Astrocyte of the hippocampus (primary cell): ENCODE results near the gene VEPH1.

Source experiments
- DNase-seq: peaks from one replicate; pipeline ENCODE4 v3.0.0; 2011; ENCODE audit warnings: low read depth, low spot score

VEPH1 gene

DNA sequence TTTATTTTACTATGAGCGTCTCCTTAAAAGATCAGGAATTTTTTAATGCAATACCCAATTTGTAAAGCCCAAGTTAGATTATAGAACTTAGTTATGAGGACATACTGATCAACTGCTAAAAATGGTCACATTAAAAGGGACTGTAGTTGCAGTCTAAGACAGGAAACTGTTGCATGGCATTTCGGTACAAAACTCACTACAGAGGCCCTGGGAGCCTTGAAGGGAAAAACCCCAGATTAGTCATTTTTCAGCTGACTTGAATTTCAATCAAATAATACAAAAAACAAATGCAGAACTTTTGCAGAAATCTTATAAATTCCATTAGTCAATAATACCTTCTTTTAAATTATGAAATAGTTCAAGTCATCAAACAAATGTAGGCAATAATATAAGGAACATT is 73.5 kb downstream of the VEPH1 start:
- DNase-seq: peak; percentile 31

DNA sequence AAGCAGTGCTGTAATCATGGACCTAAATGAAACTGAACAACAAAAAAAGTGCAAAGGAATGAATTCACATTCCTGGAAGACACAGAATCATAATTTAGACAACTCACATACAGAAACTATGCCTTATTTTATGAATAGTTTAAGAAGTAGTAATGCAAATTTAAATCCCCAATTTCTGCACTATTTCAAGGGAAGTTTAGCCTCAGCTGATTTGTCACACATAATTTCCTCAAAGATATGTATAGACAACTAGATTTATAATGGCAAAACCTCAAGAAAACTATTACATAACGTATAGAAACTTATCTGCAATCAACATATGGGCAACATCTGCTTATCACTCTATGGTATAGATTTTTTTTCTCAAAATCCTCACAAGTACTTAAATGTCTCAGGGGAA is 74.4 kb downstream of the VEPH1 start:
- DNase-seq: no peak

DNA sequence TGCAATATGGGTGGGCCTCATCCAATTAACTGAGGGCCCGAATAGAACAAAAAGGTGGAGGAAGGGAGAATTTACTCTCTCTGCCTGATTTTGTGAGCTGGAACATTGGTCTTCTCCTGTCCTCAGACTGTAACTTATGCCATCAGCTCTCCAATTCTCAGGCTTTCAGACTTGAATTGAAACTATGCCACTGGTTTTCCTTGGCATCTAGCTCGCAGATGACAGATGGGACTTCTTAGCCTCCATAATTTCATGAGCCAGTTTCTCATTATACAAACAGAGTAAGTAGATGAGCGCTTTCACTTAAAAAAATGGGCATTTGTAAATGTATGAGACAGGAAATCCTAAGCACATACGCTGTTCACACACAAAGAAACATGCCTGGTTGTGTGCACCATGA is 75.3 kb downstream of the VEPH1 start:
- DNase-seq: no peak

DNA sequence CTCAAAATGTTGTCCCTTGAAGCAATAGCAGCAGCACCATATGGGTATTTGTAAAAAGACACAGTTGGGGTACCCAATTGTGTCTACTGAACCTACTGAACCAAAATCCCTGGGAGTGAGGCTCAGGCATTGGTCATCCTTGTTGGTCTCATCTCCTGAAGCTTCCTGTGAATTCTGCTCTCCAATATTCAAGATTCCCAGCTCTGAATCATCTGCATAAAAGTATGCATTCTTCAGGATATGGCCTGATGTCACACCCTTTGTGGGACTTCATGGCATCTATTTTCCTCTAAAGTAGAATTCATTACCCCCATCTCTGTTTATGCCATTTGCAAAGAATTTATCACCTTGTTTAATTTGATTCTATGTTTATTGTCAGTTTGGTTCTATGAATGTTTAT is 79.9 kb downstream of the VEPH1 start:
- DNase-seq: no peak

DNA sequence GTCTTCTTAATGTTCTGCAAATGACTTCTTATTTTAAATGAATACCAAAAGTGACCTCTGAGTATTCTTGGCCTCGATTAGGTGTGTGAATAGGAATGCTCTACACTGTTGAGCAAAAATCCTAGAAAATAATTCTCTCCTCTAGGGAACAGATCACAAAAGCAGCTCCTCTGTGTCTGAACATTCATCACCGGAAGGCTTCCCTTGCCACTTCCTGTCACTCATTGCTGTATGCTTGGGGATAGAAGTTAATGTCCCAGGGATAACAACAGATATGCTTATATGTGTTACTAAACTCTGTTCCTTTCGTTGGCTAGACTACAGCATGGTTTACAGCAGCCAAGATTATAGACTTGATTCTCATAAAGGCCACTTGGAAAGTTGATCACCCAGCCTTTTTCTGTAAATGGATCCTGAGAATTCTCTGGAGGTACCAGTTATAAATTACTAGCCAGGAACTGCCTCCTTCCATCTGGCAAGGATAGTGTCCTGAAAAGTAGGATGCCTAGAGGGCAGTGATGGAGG is 82.5 kb downstream of the VEPH1 start:
- DNase-seq: no peak

DNA sequence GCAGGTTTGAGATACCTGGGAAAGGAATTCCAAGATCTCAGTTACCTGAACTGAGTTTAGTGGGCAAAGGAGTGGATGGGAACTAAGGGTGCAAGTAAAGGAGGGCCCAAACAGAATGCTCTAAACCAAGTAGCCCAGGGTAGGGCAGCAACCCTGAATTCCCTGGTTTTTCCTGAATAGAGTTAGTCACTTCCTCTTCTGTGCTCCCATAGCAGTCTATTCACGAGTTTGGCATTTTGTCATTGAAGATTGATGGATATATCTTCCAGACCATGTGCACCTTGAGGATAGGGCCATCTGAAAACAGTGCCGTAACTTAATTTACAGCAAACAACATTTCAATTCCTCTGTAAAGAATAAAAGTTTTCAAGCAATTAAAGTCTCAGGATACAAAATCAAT is 85.1 kb downstream of the VEPH1 start:
- DNase-seq: no peak

DNA sequence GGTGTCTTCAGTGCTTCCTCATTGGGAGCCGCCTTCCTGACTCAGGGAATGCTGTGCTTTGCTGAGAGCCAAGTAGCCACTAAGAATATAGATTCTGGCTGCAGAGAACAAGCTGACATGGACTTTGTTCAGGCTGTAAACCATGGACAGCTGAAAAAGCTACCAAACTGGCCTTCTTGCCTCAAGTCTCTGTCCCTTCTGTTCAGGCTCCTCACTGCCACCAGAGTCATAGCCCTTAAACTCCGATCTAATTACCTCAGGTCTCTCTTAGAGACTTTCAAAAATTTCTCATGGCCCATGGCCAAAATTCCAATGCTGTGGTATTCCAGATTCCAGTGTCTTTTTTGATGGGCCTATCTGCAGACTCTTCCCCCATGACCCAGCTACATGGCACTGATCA is 86.0 kb downstream of the VEPH1 start:
- DNase-seq: peak; percentile 41

GRCh38 chr3:157416347-157417087 is 86.7 kb downstream of the VEPH1 start:
- DNase-seq: no peak

GRCh38 chr3:157414861-157415260 is 88.4 kb downstream of the VEPH1 start:
- no peak for DNase-seq

GRCh38 chr3:157412323-157412855 is 90.8 kb downstream of the VEPH1 start:
- no peak for DNase-seq

GRCh38 chr3:157410945-157411344 is 92.3 kb downstream of the VEPH1 start:
- DNase-seq: no peak

- DNase-seq: no peak
These were observed 93.7 kb downstream of the VEPH1 start for GRCh38 chr3:157409516-157409915.

- no peak for DNase-seq
These were observed 94.6 kb downstream of the VEPH1 start for GRCh38 chr3:157408499-157409149.

- DNase-seq: no peak
These were observed 95.4 kb downstream of the VEPH1 start for GRCh38 chr3:157407769-157408168.

DNA sequence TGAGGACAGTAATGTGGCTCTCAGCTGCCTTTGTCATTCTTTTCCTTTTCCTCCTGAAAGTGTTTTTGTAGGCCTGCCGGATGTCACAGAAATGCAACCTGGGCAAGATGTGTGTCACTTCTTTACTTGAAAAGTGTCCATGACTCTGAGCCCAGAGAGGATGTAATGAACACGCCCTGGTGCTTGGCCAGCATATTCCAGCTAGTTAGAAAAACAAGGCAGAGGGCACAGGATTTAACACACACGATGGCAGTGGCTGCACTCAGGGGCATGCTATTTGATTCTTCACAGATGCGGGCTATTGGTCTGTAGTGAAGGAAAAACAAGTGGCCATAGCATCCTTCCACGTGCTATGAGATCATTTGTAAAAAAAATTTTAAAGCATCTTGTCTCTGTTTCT is 96.8 kb downstream of the VEPH1 start:
- no peak for DNase-seq

DNA sequence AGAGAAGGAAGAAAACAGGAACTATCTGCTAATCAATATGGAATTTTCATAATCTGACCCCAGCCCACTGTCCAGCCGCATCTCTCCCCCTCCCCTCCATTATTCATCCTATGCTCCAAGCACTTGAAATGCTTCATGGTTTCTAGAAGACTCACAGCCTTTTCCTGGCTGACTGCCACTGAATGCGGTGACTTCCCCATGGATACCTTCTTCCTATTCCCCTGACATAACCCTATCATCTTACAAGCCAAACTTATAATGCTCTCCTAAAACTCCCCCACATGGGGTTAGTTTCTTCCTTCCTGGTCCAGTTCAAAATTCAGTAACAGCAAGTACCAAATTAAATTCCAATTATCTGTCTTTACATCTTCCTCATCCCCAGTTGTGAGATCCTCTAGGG is 97.8 kb downstream of the VEPH1 start:
- peak; percentile 67 for DNase-seq

DNA sequence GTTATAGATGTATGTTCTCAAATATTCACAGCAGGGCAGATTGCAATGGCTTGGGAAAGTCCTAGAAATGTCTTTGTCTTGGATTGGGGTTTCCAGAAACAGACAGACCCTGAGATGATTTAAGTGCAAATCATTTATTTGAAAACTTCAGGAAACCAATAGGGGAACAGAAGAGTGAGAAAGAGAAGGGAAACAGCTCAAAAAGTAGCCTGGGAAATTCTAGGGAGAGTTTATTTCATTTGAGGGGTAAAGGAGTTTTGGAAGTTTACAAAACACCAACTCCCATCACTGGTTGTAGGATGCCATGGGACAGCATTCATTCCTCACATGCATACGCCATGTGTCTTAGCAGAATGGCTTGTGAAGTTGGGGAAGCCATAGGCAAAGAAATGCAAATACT is 98.8 kb downstream of the VEPH1 start:
- no peak for DNase-seq

DNA sequence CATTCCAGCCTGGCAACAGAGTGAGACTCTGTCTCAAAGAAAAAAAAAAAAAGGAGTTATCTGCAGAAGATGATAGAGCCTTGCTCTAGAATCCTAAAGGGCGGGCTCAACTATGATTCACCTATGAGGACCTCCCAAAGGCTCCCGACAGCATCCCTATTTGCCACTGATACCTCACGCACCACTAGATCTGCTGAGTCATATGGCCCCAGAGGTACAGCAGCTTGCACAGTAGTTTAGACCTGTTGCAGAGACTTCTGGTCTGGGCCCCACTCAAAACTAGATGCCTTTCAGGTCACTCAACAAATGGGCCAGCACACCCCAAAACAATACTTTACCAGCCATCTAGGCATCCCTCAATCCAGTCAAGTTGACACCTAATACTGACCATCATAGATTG is 104.6 kb downstream of the VEPH1 start:
- no peak for DNase-seq

GRCh38 chr3:157394411-157394810 is 108.8 kb downstream of the VEPH1 start:
- no peak for DNase-seq

DNA sequence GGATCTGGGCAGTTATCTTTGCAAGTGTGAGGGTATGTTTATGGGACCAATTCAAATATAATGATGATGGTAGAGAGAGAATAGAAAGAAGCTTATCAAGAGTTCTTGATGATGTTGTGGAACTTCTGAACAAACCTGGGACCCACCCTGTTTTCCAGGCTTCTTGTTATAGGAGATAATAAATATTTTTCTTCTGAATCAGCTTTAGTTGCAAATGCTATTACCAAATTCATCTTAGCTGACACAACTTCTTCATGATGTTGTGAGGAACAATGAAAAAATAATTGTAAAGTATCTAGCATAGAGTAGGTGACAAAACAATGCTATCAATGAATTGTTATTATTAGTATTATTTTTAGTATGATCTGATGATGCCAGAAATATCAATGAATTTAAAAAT is 110.1 kb downstream of the VEPH1 start:
- DNase-seq: no peak

DNA sequence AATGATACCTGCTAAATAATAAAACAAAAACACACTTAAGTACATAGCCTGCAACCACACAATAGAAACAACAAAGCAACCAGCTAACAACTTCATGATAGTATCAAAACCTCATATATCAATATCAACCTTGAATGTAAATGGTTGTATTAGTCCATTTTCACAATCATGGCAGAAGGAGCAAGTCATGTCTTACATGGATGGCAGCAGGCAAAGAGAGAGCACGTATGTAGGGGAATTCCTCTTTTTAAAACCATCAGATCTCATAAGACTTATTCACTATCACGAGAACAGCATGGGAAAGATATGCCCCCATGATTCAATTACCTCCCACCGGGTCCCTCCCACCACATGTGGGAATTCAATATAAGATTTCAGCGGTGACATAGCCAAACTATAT is 111.1 kb downstream of the VEPH1 start:
- no peak for DNase-seq

- no peak for DNase-seq
These were observed 112.3 kb downstream of the VEPH1 start for GRCh38 chr3:157390713-157391515.
